HS-27A (cell line): ENCODE results near the gene ZNF787.

Experiments used
- DNase-seq: peaks from one replicate; pipeline ENCODE4 v3.0.0-alpha.2; 2012; ENCODE audit warnings: low read depth, missing footprints

Gene ZNF787

DNA sequence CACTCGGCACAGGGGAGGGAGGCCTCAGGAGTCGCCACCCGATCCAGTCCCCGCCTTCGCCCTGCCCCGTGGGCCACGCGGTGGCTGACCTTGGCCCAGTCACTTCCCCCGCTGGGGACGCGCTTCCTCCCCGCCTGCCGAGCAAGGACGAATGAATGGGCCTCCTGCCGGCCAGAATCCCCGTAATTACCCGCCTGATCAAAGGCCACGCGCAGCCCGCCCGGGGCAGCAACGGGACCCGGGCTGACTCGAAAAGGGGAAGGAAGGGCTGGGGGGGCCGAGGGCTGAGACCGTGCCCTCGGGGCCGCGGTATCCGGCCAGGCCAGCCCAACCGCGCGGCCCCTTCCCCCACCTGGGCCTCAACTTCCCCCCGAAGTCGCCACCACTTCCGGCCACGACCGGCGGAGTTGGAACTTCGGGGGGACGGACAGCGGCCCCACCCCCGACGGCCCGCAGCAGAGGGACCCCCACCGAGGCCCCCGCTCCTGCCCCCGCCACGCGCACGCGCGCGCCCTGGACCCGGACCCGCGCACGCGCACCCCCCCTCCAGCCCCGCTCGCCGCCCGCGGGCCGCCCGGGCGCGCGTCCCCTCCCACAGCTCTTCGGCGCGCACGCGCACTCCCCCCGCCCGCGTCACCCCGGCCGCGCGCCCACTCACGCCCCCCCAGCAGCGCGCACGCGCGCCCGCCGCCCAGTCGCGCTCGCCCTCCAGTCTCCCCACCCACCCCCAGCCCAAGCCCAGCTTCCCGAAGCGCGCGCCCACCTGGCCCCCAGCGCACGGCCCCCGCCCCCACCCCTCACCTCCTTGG is 520 bp downstream of the ZNF787 start:
- DNase-seq: peak; percentile 53

DNA sequence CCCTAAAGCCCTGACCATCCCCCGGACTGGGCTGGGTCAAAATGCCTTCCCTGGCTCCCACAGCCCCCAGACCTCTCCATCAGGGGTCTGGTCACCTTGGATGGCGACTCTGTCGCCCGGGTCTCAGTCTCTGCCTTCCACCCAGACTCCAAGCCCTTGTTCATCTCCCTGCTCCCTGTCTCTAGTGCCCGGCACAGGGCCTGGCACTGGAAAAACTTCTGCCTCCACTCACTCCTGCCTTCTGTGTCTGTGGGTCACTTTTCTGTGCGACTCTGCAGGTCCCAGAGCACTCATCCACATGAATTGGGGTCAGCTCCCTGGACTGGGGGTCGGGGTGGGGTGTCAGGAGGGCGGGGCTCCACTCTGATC is 1.1 kb downstream of the ZNF787 start:
- DNase-seq: no peak

DNA sequence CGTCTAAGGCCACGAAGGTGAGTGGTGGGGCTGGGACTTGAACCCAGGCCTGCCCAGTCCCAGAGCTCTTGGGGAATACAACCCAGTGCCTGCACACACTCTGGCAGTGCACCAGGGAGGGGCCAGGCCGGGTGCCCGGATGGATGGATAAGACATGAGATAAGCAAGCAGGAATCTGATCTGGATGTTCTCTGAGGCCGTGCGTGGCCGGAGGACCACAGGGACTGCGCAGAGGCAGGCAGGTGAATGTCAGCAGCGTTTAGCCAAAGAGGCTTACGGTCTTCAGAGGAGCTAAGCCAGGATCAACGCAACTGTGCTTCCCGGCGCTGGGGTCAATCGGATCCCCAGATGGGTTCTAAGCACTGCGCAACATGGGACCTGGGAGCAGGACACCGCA is 1.5 kb downstream of the ZNF787 start:
- no peak for DNase-seq

DNA sequence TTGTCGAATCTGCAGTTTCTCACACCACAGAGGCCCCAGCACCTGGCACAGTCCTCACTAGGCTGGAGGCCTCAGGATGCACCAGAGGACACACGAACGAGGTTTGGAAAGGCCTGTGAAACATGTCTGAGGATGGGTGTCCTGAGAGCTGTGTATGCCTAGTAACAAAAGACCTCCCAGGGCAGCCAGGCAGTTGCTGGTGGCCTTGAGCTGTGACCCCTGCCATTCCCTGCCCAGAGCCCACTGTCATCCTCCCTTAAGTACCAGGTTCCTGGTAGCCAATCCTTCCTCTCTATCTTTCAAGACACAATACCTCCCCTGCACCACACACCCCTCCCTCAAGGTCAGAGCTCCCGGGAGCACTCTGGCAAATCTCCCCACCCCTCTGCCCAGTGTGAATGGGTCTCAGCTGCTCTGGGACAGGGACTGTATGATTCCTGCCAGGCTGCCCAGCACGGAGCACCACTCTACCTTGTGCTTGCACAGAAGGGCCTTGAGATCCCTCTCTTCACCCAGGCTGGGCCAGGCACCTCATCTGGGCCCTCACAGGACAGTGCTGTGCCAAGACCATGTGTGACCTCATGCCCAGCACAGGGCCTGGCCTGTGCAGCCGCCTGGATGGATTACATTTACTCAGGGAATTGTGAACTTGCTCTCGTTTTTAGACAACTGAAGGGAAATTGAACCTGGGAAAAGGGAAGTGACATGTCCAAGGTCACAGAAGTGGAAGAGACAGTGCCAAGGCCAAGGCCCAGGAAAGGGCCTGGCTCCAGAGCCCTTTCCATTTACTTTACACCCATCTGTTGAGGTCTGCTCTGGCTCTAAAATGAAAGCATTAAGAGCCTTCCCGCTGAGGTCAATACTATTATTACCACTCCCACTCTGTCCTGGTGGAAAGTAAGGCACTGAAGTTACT is 2.2 kb downstream of the ZNF787 start:
- no peak for DNase-seq

- DNase-seq: no peak
Measured at GRCh38 chr19:56117889-56118288, 3.2 kb downstream of the ZNF787 start.

GRCh38 chr19:56117376-56117884 is 3.7 kb downstream of the ZNF787 start:
- no peak for DNase-seq

- no peak for DNase-seq
Measured at GRCh38 chr19:56116606-56117005, 4.5 kb downstream of the ZNF787 start.

GRCh38 chr19:56115490-56115889 is 5.6 kb downstream of the ZNF787 start:
- DNase-seq: no peak

DNA sequence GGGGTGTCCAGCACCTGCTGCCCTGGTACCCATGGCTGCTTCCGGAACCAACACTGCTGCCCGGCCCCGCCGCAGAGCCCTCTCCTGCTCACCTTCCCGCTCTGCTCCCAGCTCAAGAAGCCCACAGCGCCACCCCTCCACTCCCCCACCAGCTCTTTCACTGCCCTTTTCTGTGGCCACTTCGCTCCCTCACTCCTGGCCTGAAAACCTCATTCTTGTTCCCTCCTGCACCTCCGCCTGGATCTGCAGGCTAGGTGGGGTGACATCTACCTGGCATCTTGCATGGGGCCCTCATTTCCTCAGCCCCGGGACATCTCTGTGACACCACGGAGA is 6.4 kb downstream of the ZNF787 start:
- DNase-seq: no peak

GRCh38 chr19:56114051-56114777 is 6.9 kb downstream of the ZNF787 start:
- DNase-seq: no peak

DNA sequence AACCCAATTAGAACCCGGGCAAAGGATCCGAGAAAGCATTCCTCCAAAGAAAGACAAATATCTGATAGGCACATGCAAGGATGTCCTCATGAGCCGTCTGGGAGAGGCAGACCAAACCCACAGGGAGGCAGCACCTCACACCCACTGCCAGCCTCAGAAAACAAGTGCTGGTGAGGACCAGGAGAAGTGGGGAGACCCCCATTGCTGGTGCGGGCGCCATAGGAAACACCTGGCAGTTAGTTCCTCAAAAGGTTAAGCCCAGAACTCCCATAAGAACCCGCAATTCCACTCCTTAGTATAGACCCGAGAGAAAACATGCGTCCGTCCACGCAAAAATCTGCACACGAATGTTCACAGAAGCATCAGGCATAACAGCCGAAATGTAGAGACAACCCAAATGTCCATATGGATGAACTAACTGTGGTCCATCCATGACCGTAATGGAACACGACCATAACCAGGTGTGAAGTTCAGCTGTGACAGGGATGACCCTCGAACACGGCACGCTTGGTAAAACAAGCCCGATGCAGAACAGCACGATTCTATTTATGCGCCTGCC is 7.9 kb downstream of the ZNF787 start:
- no peak for DNase-seq

DNA sequence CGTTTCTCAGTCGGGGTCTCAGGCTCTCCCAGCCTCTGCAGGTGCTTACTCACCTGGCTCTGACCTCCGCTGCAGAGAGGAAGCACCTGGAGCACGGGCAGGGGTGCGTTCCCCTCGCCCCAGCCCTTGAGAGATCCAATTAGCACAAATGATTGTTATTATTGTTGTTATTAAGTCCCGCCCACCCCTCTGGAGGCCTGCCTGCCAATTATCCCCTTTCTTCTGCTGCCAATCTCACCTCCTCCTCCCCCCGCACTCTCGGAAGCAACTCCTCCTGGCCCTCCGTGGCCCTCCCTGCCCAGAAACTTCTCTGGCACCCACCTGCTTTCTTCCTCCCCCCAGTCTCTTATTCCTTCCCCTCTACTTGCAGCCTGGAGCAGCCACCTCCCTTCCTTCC is 8.8 kb downstream of the ZNF787 start:
- no peak for DNase-seq

- DNase-seq: no peak
Measured at GRCh38 chr19:56111601-56112312, 9.3 kb downstream of the ZNF787 start.

GRCh38 chr19:56110515-56111448 is 10.3 kb downstream of the ZNF787 start:
- no peak for DNase-seq

DNA sequence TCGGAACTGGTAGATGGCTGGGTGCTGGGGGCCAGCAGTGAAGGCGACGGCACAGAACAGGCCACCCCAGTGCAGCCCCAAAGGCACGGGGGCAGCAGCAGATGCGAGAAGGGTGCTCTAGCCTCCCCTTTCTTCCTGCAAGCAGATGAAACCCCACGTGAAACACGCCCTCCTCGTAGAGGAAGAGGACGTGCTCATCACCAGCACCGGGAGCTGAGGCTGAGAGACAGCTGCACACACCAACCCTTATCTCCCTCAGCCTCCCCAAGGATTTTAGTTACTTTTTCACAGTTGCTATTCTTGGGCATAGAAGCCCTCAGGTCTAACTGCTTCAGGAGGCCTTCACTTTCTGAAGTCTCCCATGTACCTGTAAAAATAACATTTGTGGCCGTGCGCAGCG is 11.9 kb downstream of the ZNF787 start:
- DNase-seq: no peak

GRCh38 chr19:56108447-56109195 is 12.5 kb downstream of the ZNF787 start:
- no peak for DNase-seq

GRCh38 chr19:56107626-56108351 is 13.3 kb downstream of the ZNF787 start:
- no peak for DNase-seq

DNA sequence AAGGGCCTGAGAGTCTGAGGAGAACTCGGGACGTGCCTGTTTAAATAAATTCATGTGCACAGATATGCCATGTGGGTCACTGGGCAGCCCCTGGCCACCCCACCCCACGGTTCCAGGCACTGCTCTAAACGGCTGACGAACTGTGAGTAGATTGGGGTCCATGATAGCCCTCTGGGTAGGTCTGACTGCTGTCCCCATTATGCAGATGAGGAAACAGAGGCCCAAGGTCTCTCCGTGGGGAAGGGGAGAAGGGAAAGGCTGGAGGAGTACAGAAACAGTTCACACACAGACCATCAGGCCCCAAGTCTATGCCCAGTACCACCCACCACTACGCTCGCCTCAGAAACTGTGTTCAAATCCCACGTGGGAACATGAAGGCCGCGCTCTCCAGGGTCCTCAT is 14.1 kb downstream of the ZNF787 start:
- no peak for DNase-seq

DNA sequence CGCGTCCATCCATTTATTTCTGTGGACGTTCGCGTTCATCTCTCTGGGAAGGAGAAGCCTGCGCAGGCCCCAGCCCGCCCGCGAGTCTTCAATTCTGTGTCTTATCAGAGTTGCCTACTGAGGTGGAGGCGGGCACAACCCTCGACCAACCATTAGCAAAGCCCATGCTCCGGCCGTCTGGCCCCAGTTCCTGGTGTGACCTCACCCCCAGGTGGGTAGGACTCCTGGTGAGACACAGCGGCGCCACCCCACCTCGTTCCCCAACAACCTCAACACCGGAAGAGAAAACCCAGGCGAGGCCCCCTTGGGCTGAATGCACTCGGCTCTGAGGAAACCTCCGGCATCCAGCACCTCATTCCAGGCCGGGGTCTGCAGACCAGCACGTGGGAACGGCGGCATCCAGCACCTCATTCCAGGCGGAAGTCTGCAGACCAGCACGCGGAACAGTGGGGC is 14.7 kb downstream of the ZNF787 start:
- DNase-seq: no peak
